Suprapubic skin (tissue), 4 donors: ENCODE data around the gene KAT5. TPM values are rescaled to one million over a fixed set of nuclear protein-coding genes. Genes with fewer than 3 reads are reported as not detected.
"Not testable (repeated sequence)": the region's sequence is repeated elsewhere in the genome, so short reads cannot be mapped to it uniquely, and the experiment has no call there.

Experiments used
- DNase-seq, 2 donors: peaks; one replicate each; pipeline ENCODE4 v3.0.0-alpha.2; 2019; ENCODE audit warnings: low spot score in 2 of 2
- H3K27ac ChIP-seq: fragments of 200-600 bp; sonication (generic); one replicate; pipeline ENCODE4 v1.5.1; 2019
- H3K27me3 ChIP-seq: fragments of 200-600 bp; sonication (generic); one replicate; pipeline ENCODE4 v1.5.1; 2019
- H3K36me3 ChIP-seq: fragments of 200-600 bp; sonication (generic); one replicate; pipeline ENCODE4 v1.5.1; 2019
- H3K4me1 ChIP-seq: fragments of 200-600 bp; sonication (generic); one replicate; pipeline ENCODE4 v1.5.1; 2019
- H3K4me3 ChIP-seq: fragments of 200-600 bp; sonication (generic); one replicate; pipeline ENCODE4 v1.5.1; 2019; ENCODE audit warnings: mild to moderate bottlenecking
- H3K9me3 ChIP-seq: fragments of 200-600 bp; sonication (generic); one replicate; pipeline ENCODE4 v1.5.1; 2019
- CTCF ChIP-seq, 2 donors: fragments of 200-600 bp in 1 of 2; fragments of 450-650 bp in 1 of 2; sonication (generic) in 1 of 2; IDR thresholded peaks; one replicate each; pipeline ENCODE4 v1.5.1; 2016 to 2019; ENCODE audit warnings: antibody characterized with exemption in 2 of 2, mild to moderate bottlenecking in 1 of 2, moderate library complexity in 1 of 2
- EP300 ChIP-seq: sonication (generic); formaldehyde crosslinking; IDR thresholded peaks from one replicate; pipeline ENCODE4 v1.6.1; 2017; ENCODE audit warnings: antibody characterized with exemption
- POLR2A ChIP-seq, 2 donors: fragments of 450-650 bp; IDR thresholded peaks; one replicate each; pipeline ENCODE4 v1.6.1; 2017; ENCODE audit warnings: antibody characterized with exemption in 2 of 2, mild to moderate bottlenecking in 2 of 2, moderate library complexity in 2 of 2
- POLR2AphosphoS5 ChIP-seq, 3 donors: sonication (generic); formaldehyde crosslinking; IDR thresholded peaks; one replicate each; pipeline ENCODE4 v1.6.1; 2017; ENCODE audit warnings: antibody characterized with exemption in 3 of 3
- WGBS: methylation state at CpG from one replicate; pipeline ENCODE4 v1.1.5; 2018; 5-methylcytosine and 5-hydroxymethylcytosine counted together
- total RNA-seq, 4 donors: library from RNA; depleted of rRNA; stranded (reverse); fragments of >200 nt; gene quantifications; one replicate each; pipeline ENCODE4 v1.1.0, GENCODE V29; 2016

KAT5 gene
- total RNA-seq, 4 donors from 2014 or later: 69.8 to 103 (median 77.5) TPM

- Histone ChIP-seq H3K4me1 (peaks cover 20% of the 10 kb centered on the region), H3K27me3 (no peaks in the 10 kb centered on the region), H3K4me3 (no peak overlapping the region), H3K27ac (no peak overlapping the region), H3K36me3 (peaks cover 20% of the 10 kb centered on the region), H3K9me3 (no peaks in the 10 kb centered on the region)
- WGBS: 88% methylated on average over 1 of the region's 1 CpG
- DNase-seq: no peak
- TF ChIP-seq CTCF (IDR thresholded peaks at IDR 0.05): no peak
- no peak for TF ChIP-seq POLR2A (IDR thresholded peaks at IDR 0.05)
- no peak for TF ChIP-seq EP300
- TF ChIP-seq POLR2AphosphoS5 (IDR thresholded peaks at IDR 0.05): no peak
Measured at GRCh38 chr11:65722261-65722660, 10.2 kb downstream of the KAT5 start.

GRCh38 chr11:65726660-65727059 is 14.6 kb downstream of the KAT5 start:
- no peaks in the 10 kb centered on the region for H3K4me1 ChIP-seq
- WGBS: 80% methylated on average over 6 of the region's 6 CpGs
- TF ChIP-seq CTCF (IDR thresholded peaks at IDR 0.05) (no peak), POLR2A (IDR thresholded peaks at IDR 0.05) (no peak), EP300 (no peak), POLR2AphosphoS5 (IDR thresholded peaks at IDR 0.05) (no peak)

GRCh38 chr11:65727865-65728264 is 15.8 kb downstream of the KAT5 start:
- H3K4me3 ChIP-seq: no peak overlapping the region
- no peaks in the 10 kb centered on the region for H3K36me3 ChIP-seq
- 98% methylated on average over 6 of the region's 15 CpGs for WGBS
- no peaks in the 10 kb centered on the region for H3K9me3 ChIP-seq
- DNase-seq: no peak
- H3K4me1 ChIP-seq: no peaks in the 10 kb centered on the region
- no peak overlapping the region for H3K27ac ChIP-seq
- no peaks in the 10 kb centered on the region for H3K27me3 ChIP-seq
- TF ChIP-seq POLR2A (IDR thresholded peaks at IDR 0.05): no peak
- no peak for TF ChIP-seq EP300
- no peak for TF ChIP-seq CTCF (IDR thresholded peaks at IDR 0.05)
- TF ChIP-seq POLR2AphosphoS5 (IDR thresholded peaks at IDR 0.05): no peak

More at GRCh38 chr11:65726660-65727059, 14.6 kb downstream of the KAT5 start:
- Histone ChIP-seq H3K27ac (no peak overlapping the region), H3K4me3 (no peak overlapping the region), H3K27me3 (no peaks in the 10 kb centered on the region), H3K9me3 (no peaks in the 10 kb centered on the region), H3K36me3 (no peaks in the 10 kb centered on the region)
- DNase-seq: no peak

GRCh38 chr11:65730461-65730860 is 18.4 kb downstream of the KAT5 start:
- H3K9me3 ChIP-seq: no peaks in the 10 kb centered on the region
- H3K36me3 ChIP-seq: no peaks in the 10 kb centered on the region
- no peak for TF ChIP-seq POLR2AphosphoS5 (IDR thresholded peaks at IDR 0.05)
- no peak for TF ChIP-seq CTCF (IDR thresholded peaks at IDR 0.05)
- no peak for TF ChIP-seq EP300
- TF ChIP-seq POLR2A (IDR thresholded peaks at IDR 0.05): no peak
- H3K4me3 ChIP-seq: no peak overlapping the region
- H3K27ac ChIP-seq: no peak overlapping the region
- H3K4me1 ChIP-seq: no peaks in the 10 kb centered on the region
- no peaks in the 10 kb centered on the region for H3K27me3 ChIP-seq
- DNase-seq: no peak
- WGBS: 30% methylated on average over 5 of the region's 5 CpGs

GRCh38 chr11:65735111-65735510 is 23.1 kb downstream of the KAT5 start:
- 50% methylated on average over 4 of the region's 4 CpGs for WGBS
- not testable (repeated sequence) for H3K27me3 ChIP-seq, H3K36me3 ChIP-seq, DNase-seq, H3K27ac ChIP-seq, H3K4me3 ChIP-seq, H3K4me1 ChIP-seq, H3K9me3 ChIP-seq

- Histone ChIP-seq H3K27ac (no peak overlapping the region), H3K27me3 (no peaks in the 10 kb centered on the region), H3K4me3 (no peak overlapping the region), H3K9me3 (no peaks in the 10 kb centered on the region), H3K36me3 (no peaks in the 10 kb centered on the region), H3K4me1 (no peaks in the 10 kb centered on the region)
- DNase-seq: no peak
- no peak for TF ChIP-seq EP300
- TF ChIP-seq POLR2A (IDR thresholded peaks at IDR 0.05): no peak
- no peak for TF ChIP-seq POLR2AphosphoS5 (IDR thresholded peaks at IDR 0.05)
- TF ChIP-seq CTCF (IDR thresholded peaks at IDR 0.05): no peak
Measured at GRCh38 chr11:65736810-65737209, 24.8 kb downstream of the KAT5 start.
